ENCODE results near the gene SPDYC.
"Not testable (repeated sequence)": the region's sequence is repeated elsewhere in the genome, so short reads cannot be mapped to it uniquely, and the experiment has no call there.

SPDYC gene

GRCh38 chr11:65172600-65172999, 2.6 kb downstream of the SPDYC start:
- no peak for DNase-seq

- DNase-seq, result not testable (repeated sequence)
Observed at GRCh38 chr11:65174571-65175010, 4.6 kb downstream of the SPDYC start.

DNA sequence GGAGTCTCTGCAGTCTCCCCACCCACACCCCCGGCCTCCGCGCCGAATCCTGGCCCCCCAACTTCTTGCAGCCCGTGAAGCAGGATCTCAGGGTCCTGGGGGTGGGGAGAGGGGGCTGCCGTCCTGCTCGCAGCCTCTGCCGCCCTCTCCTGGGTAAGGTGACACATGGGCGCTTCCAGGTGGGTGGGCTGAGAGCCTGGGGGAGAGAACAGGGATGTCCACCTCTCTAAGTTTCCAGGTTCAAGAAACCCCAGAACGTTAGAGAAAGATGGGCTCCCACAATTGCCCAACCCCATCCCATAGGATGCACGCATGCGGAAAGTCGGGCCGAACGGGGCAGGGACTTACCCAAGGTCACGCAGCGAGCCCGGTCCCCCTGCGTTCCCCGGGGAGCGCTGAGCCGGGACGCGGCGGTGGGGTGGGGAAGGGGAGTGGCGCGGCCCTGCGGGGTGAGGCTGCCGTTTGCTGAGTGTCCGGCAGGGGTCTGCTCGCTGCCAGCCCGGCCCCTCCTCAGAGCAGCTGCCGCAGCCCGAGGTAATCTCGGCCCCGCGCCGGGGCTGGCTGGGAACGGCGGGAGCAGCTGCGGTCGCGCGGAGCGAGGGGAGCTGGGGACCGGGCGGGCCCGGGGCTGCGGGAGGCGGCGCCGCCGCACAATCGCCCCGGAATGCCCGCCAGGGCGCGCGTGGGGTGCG, 11.0 kb downstream of the SPDYC start:
- no peak for DNase-seq

DNA sequence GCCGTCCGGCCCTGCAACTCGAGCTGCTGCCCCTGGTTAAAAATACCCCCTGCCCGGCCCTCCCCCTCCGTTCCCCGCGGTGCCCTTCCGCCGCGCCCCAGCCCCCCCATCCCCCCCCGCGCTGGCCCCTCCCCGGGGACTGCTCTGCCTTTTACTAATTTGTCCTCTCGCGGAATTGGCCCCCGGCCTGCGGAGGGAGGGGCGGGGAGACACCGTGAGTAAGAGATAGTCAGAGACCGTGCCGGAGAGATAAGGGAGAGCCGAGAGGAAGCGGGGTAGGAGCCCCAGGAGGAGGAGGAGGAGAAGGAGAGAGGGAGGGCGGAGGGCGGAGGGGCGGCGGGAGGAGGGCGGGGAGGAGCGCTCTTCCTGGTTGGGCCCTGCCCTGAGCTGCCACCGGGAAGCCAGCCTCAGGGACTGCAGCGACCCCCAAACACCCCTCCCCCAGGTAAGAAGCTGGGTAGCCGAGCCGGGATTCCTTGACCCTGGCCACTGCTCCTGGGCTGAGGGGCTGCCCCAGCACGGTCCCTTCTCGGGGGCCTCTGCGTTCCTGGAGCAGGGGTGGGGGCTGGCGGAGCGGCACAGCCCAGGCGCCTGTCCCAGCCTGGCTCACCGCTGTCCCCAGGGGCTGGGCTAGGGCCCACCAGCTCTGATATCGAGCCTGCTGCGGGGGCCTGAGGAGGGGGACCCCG, 11.7 kb downstream of the SPDYC start, which contains the start of gene CAPN1:
Gene CAPN1 (plus strand): TSS at position 360 of the 689 bp plus-strand sequence. CDS start 774 bp downstream, outside the sequence.
- no peak for DNase-seq

- no peak for DNase-seq
Observed at GRCh38 chr11:65182258-65183170, 12.5 kb downstream of the SPDYC start.

DNA sequence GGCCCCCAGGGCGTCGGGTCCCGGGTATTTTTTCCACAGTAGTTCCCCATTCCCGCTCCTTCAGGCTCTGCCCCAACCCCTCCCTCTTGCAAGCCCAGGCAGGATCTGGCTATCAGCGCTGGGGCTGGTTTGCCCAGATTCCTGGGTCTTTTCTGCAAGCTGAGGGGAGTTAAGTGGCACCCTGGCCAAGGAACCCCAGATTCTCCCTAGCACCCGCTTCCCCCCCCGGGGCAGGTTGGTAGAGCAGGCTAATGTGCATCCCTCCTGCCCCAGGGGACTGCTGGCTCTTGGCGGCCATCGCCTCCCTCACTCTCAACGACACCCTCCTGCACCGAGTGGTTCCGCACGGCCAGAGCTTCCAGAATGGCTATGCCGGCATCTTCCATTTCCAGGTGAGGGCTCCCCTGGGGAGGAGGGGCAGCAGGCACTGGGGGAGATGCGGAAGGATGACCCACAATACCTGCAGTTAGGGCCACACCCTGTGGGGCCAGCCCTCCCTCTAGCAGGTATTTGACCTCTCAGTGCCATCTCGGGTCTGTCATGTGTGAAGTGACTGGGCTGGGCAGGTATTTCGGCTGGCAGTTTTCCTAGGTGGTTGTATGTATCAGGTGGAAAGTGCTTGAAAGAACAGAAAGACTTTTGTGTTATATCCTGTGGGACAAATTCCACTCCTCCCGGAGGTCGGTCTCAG, 13.3 kb downstream of the SPDYC start:
- no peak for DNase-seq

- DNase-seq, result no peak
Observed at GRCh38 chr11:65184146-65184545, 14.1 kb downstream of the SPDYC start.

GRCh38 chr11:65185171-65185570, 15.1 kb downstream of the SPDYC start:
- no peak for DNase-seq

GRCh38 chr11:65185869-65186341, 15.9 kb downstream of the SPDYC start:
- no peak for DNase-seq

- no peak for DNase-seq
Observed at GRCh38 chr11:65186701-65187100, 16.7 kb downstream of the SPDYC start.

GRCh38 chr11:65187146-65187675, 17.2 kb downstream of the SPDYC start:
- no peak for DNase-seq

DNA sequence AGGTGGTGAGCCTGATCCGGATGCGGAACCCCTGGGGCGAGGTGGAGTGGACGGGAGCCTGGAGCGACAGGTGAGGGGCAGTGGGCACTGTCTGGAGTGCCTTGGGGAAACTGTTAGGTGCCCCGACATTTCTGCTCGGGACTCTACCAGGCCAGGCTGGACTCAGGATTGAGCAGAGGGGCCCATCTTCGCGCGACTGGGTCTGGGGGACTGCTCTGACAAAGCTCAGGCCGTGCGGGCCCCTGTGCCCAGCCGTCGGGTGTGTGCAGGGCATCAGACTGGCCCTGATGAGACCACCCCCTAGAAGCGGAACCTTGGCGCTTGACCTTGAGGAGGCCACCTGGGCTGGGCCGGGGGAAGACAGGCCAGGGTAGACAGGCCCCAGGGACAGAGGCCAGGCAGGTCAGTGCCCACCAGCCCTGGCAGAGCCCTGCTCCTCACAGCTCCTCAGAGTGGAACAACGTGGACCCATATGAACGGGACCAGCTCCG, 18.0 kb downstream of the SPDYC start:
- no peak for DNase-seq

DNA sequence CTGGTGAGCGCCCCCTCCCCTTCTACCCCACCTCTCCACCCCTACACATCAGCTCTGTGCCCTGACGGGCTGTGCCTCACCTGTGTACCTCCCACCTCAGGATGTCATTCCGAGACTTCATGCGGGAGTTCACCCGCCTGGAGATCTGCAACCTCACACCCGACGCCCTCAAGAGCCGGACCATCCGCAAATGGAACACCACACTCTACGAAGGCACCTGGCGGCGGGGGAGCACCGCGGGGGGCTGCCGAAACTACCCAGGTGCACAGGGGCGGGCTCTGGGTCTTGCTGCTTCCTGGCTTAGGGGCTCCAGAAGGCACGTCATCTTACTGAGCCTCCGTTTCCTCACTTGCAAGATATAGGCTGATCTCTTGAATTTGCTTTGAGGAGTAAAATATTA, 18.5 kb downstream of the SPDYC start:
- no peak for DNase-seq

DNA sequence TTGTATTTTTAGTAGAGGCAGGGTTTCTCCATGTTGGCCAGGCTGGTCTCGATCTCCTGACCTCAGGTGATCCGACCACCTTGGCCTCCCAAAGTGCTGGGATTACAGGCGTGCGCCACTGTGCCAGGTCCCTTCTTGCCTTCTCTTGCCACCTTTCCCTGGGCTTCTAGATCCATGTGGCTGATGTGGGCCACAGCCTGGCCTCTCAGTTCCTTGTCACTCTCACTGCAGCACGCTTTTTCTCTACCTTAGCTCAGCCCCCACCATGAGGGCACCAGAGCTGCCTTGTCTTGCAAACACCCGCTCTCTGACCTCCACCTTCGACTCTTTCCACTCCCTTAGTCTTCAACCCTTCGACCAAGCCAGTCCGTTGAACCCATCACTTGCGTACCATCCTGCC, 19.2 kb downstream of the SPDYC start:
- no peak for DNase-seq

- DNase-seq, result no peak
Observed at GRCh38 chr11:65194564-65194963, 24.5 kb downstream of the SPDYC start.

DNA sequence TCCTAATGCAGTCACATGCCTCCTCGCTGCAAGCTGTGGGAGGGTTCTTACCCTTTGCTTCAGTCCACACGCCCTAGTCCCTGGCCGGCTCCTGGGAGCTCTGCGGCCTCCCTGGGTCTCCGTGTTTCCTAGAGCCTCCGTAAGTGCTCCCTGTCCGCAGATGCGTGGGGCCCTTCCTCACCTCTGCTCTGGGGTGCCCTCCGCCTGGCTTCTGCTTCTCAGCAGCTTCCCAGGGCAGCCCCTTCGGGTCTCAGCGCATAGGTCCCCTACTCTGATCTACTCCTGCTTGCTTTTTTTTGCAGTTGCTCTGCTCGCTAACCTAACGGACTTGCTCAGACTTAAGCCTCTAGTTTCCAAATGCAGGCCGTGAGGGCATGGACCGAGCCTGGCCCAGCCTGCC, 34.1 kb downstream of the SPDYC start:
- DNase-seq, result no peak

- no peak for DNase-seq
Observed at GRCh38 chr11:65204646-65205601, 34.9 kb downstream of the SPDYC start.

DNA sequence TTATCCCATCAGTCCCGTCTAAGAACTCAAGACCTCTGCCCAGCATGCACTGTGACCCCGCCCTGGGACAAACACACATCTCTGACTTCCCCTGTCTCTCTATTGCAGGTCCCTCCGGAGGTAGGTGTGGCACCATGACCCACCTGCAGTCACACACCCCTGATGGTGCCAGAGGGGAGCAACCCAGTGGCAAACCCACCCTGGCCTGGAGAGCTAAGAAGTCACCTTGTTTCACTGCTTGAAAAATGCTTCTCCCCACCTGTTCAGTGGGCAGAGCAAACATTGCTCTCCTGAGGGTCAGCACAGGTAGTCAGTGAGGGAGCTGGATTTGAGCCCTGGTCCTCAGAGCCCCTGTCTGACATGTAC, 35.6 kb downstream of the SPDYC start:
- DNase-seq, result no peak

GRCh38 chr11:65206441-65206841, 36.4 kb downstream of the SPDYC start:
- no peak for DNase-seq

DNA sequence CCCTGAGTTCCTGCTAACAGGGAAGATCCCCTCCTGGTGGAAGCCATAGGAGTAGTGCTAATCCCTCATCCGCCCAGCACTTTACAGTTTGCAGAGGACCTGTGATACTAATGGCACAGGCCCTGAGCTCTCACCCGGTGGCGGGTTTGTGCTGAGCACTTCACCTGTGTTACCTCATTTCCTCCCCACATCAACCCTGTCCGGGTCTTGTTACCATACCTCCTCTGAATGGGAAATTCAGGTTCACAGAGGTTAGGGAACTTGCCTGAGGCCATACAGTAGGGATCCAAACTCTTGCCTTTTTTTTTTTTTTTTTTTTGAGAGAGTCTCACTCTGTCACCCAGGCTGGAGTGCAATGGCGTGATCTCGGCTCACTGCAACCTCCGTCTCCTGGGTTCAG, 36.9 kb downstream of the SPDYC start:
- no peak for DNase-seq
